ENCODE results near the gene ATP6V0E2. TPM values are rescaled to one million over a fixed set of nuclear protein-coding genes. Genes with fewer than 3 reads are reported as not detected.

ATP6V0E2 gene
- total RNA-seq, 1 donor from 2014 or later = 27.1 TPM

- DNase-seq (ENCODE audit: extremely low spot score, unreplicated experiment) = no peak
- Mint-ChIP-seq H3K4me1 (ENCODE audit: unreplicated experiment) (no peaks in the 10 kb centered on the region), H3K36me3 (ENCODE audit: unreplicated experiment) (no peaks in the 10 kb centered on the region), H3K4me3 (ENCODE audit: unreplicated experiment) (no peak overlapping the region), H3K27ac (ENCODE audit: unreplicated experiment) (no peak overlapping the region), H3K9me3 (ENCODE audit: unreplicated experiment) (no peaks in the 10 kb centered on the region), H3K27me3 (ENCODE audit: unreplicated experiment) (peaks cover 33% of the 10 kb centered on the region)
- TF ChIP-seq CTCF (IDR thresholded peaks at IDR 0.05) = no peak
Observed at GRCh38 chr7:149831741-149832219, 42.0 kb upstream of the ATP6V0E2 start.

GRCh38 chr7:149832332-149833041 lies 41.3 kb upstream of the ATP6V0E2 start:
- no peak overlapping the region for H3K27ac Mint-ChIP-seq (ENCODE audit: unreplicated experiment)
- no peak for TF ChIP-seq CTCF (IDR thresholded peaks at IDR 0.05)
- no peak for DNase-seq (ENCODE audit: extremely low spot score, unreplicated experiment)
- no peaks in the 10 kb centered on the region for H3K36me3 Mint-ChIP-seq (ENCODE audit: unreplicated experiment)
- H3K9me3 Mint-ChIP-seq (ENCODE audit: unreplicated experiment) = no peaks in the 10 kb centered on the region
- H3K4me1 Mint-ChIP-seq (ENCODE audit: unreplicated experiment) = peaks cover under 1% of the 10 kb centered on the region
- H3K4me3 Mint-ChIP-seq (ENCODE audit: unreplicated experiment) = no peak overlapping the region
- H3K27me3 Mint-ChIP-seq (ENCODE audit: unreplicated experiment) = peaks cover 33% of the 10 kb centered on the region

GRCh38 chr7:149833495-149834130 lies 40.2 kb upstream of the ATP6V0E2 start:
- H3K27me3 Mint-ChIP-seq (ENCODE audit: unreplicated experiment) = peaks cover 31% of the 10 kb centered on the region
- no peaks in the 10 kb centered on the region for H3K36me3 Mint-ChIP-seq (ENCODE audit: unreplicated experiment)
- no peak overlapping the region for H3K4me3 Mint-ChIP-seq (ENCODE audit: unreplicated experiment)

GRCh38 chr7:149834601-149835000 lies 39.2 kb upstream of the ATP6V0E2 start:
- H3K9me3 Mint-ChIP-seq (ENCODE audit: unreplicated experiment) = no peaks in the 10 kb centered on the region
- H3K4me1 Mint-ChIP-seq (ENCODE audit: unreplicated experiment) = peaks cover 14% of the 10 kb centered on the region
- H3K36me3 Mint-ChIP-seq (ENCODE audit: unreplicated experiment) = no peaks in the 10 kb centered on the region
- peaks cover 31% of the 10 kb centered on the region for H3K27me3 Mint-ChIP-seq (ENCODE audit: unreplicated experiment)
- no peak overlapping the region for H3K4me3 Mint-ChIP-seq (ENCODE audit: unreplicated experiment)
- no peak for TF ChIP-seq CTCF (IDR thresholded peaks at IDR 0.05)
- no peak overlapping the region for H3K27ac Mint-ChIP-seq (ENCODE audit: unreplicated experiment)
- DNase-seq (ENCODE audit: extremely low spot score, unreplicated experiment) = no peak

More at GRCh38 chr7:149833495-149834130, 40.2 kb upstream of the ATP6V0E2 start:
- no peaks in the 10 kb centered on the region for H3K9me3 Mint-ChIP-seq (ENCODE audit: unreplicated experiment)
- no peak for TF ChIP-seq CTCF (IDR thresholded peaks at IDR 0.05)
- H3K27ac Mint-ChIP-seq (ENCODE audit: unreplicated experiment) = no peak overlapping the region
- peaks cover 5% of the 10 kb centered on the region for H3K4me1 Mint-ChIP-seq (ENCODE audit: unreplicated experiment)
- DNase-seq (ENCODE audit: extremely low spot score, unreplicated experiment) = no peak

- TF ChIP-seq CTCF (IDR thresholded peaks at IDR 0.05) = no peak
- no peaks in the 10 kb centered on the region for H3K9me3 Mint-ChIP-seq (ENCODE audit: unreplicated experiment)
- H3K27me3 Mint-ChIP-seq (ENCODE audit: unreplicated experiment) = peaks cover 29% of the 10 kb centered on the region
- no peak overlapping the region for H3K4me3 Mint-ChIP-seq (ENCODE audit: unreplicated experiment)
- no peak overlapping the region for H3K27ac Mint-ChIP-seq (ENCODE audit: unreplicated experiment)
- no peak for DNase-seq (ENCODE audit: extremely low spot score, unreplicated experiment)
- H3K4me1 Mint-ChIP-seq (ENCODE audit: unreplicated experiment) = peaks cover 18% of the 10 kb centered on the region
- peaks cover 1% of the 10 kb centered on the region for H3K36me3 Mint-ChIP-seq (ENCODE audit: unreplicated experiment)
Observed at GRCh38 chr7:149836434-149836833, 37.3 kb upstream of the ATP6V0E2 start.

Data from osteocyte (in vitro differentiated cells).